HG03460 (cell line): Measurements from ENCODE around the gene MYRIP.
"Not testable (repeated sequence)": the region's sequence is repeated elsewhere in the genome, so short reads cannot be mapped to it uniquely, and the experiment has no call there.

Source experiments
- ATAC-seq: cut with Tn5 transposase; IDR thresholded peaks from one replicate; pipeline ENCODE4 v1.9.1; 2021; ENCODE audit not compliant: unreplicated experiment

Gene MYRIP

DNA sequence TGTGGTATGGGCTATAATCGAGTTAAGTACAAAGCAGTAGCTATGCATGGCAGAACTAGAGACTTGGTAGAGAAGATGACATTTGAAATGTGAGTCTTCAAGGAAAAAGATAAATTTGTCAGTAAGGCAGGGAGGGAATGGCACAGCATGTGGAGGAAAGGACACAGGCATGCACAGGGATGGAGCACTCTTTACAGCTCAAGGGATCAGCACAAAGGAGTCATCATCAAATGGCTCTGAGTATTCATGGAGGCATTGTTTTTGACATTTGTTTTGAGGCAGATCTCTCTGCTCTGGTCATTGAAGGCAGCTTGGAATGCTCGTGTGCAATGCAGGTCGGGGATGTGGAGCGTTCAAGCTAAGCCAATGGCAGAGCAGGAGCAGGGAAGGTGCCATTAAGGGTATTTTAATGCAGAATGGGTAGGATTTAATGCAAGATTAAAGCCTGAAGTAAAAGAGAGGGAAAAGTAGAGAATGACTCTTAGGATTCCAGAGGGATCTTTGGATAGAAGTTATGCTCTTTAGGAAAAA is 213.0 kb downstream of the MYRIP start:
- no peak for ATAC-seq

DNA sequence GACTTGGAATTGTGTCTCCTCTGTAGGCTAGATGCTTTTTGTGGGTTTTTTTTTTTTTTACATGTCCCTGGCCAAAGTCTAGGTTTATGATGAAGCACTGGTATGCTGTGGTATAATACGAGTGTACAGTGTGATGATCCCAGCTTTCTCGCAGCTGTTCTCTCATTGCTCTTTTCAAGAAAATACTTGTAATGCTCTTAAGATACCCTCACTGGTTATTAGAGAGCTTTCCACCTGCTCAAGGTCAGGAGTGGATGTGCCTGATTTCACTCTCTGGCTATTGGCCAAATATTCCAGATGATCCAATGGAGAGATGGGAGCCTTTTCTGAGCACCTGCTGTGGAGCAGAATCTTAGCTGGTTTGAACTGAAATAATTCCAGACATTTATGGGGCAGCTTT is 215.1 kb downstream of the MYRIP start:
- ATAC-seq: no peak

DNA sequence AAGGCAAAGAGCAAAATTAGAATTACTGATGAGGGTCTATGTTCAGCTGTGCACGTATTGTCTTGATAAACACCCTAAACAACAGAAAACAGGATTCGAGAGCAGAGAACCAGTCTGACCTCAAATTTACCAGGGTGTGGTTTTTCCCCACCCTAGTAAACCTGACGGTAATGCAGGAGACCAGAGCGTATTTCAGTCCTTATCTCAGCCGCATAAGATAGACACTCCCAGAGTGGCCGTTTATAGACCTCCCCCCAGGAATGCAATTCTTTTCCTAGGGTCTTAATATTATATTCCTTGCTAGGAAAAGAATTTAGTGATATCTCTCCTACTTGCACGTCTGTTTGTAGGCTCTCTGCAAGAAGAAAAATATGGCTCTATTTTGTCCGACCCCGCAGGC is 216.5 kb downstream of the MYRIP start:
- ATAC-seq: not testable (repeated sequence)

DNA sequence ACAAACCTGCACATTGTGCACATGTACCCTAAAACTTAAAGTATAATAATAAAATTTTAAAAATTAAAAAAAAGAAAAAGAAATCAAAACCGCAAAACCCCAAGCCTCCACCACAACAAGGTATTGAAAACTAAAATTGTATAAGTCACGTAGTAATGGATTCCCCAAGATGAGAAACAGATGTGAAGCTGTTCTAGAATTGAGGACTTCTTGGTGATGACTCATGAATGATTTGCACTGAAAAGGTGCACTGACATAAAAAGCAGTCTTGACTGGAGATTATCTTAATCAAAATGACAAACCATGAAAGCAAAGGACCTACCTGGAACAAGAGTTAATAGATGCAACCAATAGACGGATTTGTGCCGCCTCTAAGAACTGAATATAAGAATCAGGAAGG is 225.8 kb downstream of the MYRIP start:
- no peak for ATAC-seq

DNA sequence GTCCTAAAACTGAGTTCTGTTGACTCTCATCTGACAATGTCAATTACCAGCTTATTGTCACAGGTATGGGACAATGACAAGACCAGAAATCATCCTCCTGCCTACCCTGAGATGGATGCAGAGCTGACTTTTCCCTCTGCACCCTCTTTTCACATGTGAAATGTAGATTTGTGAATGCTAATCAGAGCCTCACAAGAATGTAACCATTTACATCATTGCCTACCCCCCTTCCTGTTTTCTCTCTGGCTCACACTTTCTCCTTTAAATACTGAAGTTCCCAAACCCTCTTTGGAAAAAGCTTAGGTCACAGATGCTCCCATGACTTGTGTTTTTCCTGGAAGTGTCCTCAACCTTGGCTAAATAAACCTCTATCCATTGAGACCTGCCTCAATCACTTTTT is 228.2 kb downstream of the MYRIP start:
- ATAC-seq: no peak

DNA sequence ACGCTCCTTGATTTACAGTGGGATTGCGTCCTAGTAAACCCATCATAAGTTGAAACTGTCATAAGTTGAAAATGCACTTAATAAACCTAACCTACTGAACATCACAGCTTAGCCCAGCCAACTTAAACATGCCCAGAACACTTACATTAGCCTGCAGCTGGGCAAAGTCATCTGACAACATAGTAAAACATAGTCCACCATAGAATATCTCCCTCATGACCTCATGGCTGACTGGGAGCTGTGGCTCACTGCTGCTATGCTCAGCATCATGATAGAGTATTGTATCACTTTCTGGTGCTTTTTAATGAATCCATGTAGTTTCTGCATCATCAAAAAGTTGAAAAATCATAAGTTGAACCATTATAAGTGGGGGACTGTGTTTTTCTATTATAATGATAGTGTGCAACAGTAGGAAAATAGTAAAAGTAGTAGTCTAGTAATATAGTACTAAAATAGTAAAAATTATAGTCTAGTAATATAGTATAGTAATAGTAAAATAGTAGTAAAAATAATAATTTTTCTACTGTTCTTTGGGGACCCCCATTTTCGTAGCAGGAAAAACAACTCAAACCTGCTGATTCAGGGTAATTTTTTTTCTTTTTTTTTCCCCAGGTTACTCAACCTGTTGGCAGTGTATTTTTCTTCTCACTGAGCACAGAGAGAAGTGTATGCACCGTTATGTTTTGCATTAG is 233.5 kb downstream of the MYRIP start:
- no peak for ATAC-seq

DNA sequence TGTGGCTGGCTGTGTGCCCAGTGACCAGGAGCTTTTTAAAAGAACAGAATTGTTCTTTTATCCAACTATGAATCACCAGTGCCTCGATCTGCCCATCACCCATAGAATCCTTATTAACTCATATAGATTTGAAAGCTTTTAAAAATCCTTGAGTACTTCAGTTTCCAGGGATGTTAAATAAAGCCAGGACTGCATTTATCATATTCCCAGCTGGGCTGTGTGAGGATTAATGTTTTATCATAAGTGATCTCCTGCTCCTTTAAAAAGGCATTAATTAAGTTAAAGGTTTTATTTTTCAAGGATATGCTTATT is 234.0 kb downstream of the MYRIP start:
- ATAC-seq: no peak

DNA sequence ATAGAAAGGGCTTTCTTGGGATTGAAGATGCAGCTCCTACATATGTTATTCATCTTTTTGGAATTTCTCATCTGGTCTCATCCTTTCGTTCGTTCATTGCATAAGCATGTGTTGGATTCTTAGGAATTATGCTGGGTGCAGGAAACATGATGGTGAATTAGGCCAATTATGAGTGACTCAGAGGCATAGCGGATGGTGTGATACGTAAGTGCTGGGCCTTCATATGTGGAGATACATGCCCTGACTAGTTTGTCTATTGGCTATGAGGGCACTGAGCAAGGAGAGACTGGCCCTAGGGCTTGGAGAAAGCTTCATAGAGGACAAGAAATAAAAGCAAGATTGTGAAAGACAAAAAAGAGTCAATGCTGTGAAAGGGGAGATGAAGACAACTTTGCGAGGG is 235.1 kb downstream of the MYRIP start:
- no peak for ATAC-seq

DNA sequence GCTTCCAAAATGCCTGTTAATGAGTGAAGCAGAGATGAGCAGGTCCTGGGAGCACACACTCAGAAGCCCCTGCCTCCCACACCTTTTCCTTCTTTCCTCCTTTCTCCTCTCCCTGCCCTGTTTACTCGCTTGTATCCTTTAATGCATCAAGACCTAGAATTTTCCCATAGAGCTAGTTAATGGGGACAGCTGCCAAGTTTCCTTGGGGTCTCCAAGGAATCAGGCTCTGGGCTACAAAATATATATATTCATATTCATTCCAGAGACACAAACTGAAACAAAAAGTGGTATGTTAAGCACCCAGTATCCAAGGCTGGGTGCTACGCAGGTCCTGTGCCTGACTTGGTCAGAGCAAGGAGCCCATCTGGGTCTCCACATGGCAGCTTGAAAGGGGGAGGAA is 235.6 kb downstream of the MYRIP start:
- no peak for ATAC-seq

DNA sequence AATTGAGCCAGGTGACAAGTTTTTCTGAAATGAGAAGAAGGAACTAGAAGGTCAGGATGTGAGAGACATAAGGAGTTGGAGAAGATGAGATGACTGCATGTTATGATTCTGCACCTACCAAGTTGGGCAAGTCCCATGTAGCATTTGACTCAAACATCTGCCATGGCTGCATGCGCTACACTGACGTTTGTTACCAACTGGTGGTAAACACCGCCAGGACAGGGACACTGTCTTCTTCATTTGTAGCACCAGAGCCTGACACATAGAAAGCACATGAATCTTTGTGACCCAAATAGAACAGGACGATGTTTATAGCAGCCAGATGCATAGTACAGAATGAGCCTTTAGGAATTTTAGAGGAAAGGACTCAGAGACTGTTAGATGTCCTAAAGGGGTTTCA is 236.7 kb downstream of the MYRIP start:
- ATAC-seq: no peak

DNA sequence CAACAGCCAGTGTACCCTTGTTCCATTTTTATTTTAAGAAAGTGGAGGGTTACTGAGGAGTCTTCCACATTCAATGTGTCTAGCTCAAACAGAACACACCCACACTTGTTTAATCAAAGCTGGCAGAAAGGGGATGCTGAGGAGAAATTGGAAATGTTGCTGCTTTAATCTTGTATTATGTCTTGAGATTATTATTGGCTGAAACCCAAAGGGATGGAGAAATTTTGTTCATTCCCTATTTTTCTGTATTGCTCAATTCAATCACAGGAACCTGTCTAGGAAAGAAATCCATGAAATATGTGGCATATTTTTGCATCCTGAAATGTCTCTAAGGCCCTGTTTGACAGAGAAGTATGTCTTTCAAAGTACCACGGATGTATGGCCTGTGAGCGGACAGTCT is 238.0 kb downstream of the MYRIP start:
- ATAC-seq: no peak

DNA sequence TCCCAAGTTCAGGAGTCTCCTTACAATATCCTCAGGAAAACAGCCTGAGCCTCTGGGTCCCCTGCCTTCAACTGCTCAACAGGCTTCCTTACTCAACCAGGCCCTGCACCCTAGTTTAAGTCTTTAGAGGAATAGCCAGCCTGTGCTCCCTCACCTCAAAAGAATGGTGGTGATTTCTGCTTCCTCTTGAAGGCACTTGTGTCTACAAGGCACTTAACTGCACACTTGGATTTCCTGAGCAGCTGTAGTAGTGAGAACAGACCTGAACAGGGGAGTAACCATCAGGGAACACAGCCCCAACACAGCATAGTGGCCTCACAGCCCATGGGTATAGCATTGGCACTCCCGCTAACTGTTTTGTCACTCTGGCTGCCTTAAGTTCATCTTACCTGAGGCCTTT is 244.3 kb downstream of the MYRIP start:
- no peak for ATAC-seq

DNA sequence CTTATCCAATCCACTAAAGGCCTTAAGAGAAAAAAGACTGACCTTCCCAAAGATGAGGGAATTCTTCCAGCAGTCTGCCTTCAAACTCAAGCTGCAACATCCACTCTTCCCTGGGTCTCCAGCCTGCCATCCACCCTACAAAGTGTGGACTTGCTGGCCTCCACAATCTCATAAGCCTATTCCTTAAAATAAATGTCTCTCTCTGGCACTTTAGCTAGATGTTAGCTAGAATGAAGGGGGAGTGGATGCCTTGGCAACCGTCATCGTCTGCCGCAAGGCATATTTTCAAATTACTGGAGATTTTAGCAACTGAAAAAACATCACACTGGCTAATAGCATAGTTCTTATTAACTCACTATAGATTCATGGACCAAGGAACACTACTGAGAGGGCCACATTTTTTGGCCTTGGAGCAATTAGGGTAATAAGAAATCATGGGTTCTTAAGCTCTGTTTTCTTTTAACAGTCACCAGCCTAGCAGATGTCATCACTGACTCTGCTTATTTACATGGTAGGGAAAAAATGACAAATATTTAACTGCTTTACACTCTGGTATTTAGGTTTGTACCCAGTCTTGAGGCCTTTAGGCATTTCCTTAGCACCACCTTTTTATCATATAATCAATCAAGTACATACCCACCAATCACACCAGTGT is 245.3 kb downstream of the MYRIP start:
- ATAC-seq: no peak

DNA sequence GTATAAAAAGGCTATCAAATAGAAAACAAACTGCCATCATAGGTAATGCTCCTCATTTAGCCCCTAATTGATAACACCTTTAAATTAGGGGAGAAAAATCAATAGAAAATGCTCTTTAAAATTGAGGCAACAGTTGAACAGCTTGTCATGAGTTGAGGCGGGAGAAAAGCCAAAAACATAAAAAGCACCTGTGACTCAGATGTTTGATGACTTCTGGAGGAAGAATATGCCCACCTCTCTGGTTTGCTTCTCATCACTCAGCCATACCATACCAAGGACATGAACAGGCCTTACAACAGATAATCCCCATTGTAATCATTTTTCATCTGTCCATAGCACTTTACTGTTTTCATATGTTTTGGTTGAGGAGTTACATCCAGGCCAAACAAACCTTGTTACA is 246.0 kb downstream of the MYRIP start:
- ATAC-seq: no peak

DNA sequence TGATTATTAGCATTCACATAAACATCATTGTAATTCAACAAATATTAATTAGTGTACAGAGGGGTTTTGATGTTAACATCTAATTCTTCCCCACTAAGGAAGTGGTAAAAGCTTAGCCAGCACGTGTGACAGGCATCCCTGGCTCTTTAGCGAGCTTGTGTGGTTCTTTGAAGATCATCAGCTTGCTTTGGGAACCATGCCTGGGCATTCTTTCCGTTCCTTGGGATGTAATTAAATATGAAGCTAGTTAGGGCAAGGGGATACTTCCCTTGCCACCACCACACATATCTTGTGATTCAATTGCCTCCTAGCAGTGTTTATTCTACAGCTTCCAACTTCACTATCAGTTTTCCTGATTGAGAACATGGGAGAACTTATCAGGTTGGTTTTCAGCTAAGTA is 246.5 kb downstream of the MYRIP start:
- no peak for ATAC-seq

DNA sequence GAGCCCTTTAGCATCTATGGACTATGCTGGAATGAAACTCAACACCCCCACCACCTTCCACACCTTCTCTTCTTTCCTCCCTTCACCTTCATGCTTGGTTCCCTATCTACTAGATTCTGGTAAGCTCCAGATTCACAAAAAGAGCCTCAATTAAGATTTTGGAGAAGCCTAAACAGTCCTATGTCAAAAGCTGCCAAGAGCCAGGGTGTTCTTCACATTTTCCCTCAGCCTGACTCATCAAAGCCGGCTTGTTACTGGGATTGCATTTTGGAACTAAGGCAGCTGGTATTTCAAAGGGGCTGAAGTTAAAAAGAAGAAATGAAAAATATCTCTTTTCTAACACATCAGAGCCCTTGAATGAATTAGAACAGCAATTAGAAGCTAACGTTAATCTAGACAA is 247.7 kb downstream of the MYRIP start:
- ATAC-seq: no peak

DNA sequence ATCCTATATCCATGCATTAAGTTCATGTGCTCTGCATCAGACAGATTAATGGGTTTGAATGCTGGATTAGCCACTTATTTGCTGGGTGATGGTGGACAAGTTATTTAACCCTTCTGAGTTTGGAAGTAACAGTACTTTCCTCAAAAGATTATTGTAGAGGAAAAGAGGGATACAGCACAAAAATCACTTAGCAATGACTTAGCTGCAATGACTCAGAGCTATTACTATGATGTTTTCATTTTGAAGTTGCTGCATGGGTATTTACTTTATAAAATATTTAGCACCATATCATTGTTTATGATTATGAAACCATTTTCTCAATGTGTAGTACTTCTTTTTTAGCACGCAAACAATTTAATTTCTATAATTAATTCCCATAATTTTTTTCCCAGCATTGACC is 248.4 kb downstream of the MYRIP start:
- no peak for ATAC-seq

DNA sequence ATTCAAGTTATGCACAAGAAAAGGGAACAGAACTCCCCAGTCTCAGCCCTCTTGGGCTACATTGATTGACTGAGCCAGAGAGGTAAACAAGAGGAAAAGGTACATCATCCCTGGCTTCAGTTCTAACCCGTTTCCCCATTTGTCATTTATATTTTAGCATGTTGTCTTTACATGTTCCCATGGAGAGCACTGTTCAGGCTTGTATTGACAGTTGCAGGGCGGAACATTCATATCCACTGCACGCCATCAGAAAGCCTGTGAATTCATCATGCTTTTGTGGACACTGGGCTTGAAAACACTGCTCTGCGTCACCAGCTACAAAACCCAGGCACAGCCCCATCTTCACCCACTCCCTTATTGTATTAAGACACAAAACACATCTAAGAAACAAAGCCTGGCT is 259.2 kb downstream of the MYRIP start:
- no peak for ATAC-seq

DNA sequence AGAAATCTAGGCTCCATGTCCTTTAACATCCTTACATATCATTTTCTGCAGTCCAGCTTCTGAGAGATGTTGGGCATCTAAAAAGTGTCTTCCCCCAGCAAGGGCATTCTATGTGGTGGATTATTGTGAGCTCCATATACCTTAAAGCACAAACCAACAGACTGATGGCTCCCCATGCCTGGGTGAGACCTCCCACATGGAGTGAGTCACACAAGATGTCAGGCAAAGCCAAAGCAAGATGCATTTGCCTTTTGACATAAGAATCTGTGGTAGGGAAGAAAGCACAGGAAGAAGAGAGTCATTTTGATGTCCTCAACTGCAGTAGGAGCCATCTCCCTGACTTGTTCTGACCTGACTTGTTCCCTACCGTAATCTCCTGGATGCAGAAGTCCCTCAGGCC is 261.4 kb downstream of the MYRIP start:
- ATAC-seq: no peak

DNA sequence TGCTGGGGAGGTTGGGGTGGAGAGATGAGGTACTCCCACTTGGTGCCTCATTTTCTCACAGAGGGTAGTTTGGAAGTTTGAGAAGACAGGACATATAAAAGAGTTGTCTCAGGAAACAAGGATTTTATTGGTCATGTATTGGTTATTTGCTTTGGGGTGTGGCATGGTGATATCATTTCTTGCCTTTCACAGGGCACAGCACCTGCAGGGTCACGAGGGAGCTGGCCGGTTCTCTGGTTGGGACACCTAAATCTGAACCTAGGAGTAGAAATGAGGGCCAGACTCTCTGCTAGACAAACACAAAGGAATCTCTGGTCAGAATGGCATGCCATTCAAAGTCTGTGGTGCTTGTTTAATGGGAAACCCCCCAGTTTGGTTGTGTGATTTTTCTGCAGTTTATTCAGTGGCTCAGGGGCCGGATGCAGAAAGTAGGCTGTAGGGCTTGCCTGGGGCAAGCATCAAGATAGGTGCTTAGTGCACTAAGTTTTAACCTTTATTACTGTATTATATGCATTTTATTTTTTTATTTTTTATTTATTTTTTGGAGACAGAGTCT is 262.4 kb downstream of the MYRIP start:
- no peak for ATAC-seq

DNA sequence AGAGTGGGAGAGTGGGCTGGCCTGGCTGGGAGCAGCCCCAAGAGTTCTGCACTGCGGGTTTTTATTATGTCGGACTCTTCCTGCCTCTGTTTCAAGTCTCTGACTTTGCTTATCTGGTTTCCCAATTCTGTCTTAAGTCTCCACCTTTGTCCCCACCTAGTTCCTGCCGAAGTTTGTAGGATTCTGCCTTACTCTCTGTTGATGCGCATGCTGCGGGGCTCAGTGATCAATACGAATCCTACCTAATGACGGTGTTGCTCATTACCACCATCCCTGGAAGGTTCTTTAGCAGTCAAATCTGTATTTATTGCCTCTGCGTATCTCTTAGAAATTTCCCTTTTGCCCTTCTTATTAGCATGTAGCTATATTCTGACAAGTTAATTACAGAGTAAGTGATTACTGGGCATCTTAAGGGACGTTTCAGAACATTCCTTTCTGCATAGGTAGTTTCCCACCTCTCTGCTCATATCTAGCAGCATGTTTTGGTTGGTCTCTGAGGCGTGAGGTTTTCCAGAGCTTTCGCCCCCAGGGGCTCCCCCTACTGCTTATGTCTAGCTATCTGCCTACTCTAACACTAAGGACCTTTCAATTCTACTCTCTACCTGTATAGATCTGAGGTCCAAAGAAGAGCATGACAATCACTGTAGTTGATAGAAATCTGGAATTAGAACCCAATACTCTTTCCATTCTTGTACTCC is 264.1 kb downstream of the MYRIP start:
- no peak for ATAC-seq

DNA sequence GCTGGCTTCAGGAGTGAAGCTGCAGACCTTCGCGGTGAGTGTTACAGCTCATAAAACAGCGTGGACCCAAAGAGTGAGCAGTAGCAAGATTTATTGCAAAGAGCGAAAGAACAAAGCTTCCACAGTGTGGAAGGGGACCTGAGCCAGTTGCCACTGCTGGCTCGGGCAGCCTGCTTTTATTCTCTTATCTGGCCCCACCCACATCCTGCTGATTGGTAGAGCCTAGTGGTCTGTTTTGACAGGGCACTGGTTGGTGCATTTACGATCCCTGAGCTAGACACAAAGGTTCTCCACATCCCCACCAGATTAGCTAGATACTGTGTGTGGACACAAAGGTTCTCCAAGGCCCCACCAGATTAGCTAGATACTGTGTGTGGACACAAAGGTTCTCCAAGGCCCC is 267.7 kb downstream of the MYRIP start:
- not testable (repeated sequence) for ATAC-seq
